Measurements from ENCODE around the gene PEF1.

- no peak for TF ChIP-seq ARNTL (CRISPR knock-in tag; IDR thresholded peaks at IDR 0.05; ENCODE audit: borderline replicate concordance, low read depth)
- TF ChIP-seq CSDC2 (CRISPR knock-in tag; IDR thresholded peaks at IDR 0.05) = no peak
- no peak for TF ChIP-seq TCF4 (CRISPR knock-in tag; IDR thresholded peaks at IDR 0.05; ENCODE audit: borderline replicate concordance)
- no peak for TF ChIP-seq PATZ1 (CRISPR knock-in tag; IDR thresholded peaks at IDR 0.05; ENCODE audit: borderline replicate concordance)
- TF ChIP-seq RARB (CRISPR knock-in tag; IDR thresholded peaks at IDR 0.05) = no peak
- no peak for TF ChIP-seq ZNF565 (CRISPR knock-in tag; conservative IDR thresholded peaks at IDR 0.05; ENCODE audit: low read depth)
- no peak for TF ChIP-seq CSRNP3 (CRISPR knock-in tag; IDR thresholded peaks at IDR 0.05)
- no peak for TF ChIP-seq OSR1 (CRISPR knock-in tag; IDR thresholded peaks at IDR 0.05)
- no peak for TF ChIP-seq ZFP3 (CRISPR knock-in tag; IDR thresholded peaks at IDR 0.05)
- TF ChIP-seq ZFP30 (CRISPR knock-in tag; IDR thresholded peaks at IDR 0.05) = no peak
Observed at GRCh38 chr1:31637915-31638673, 6.6 kb downstream of the PEF1 start.

All from SK-N-SH treated with all-trans-retinoic acid at 6 μM for 48 hours (cell line).